Urinary bladder (tissue), 4 donors: ENCODE measurements around the gene MDK. TPM values are rescaled to one million over a fixed set of nuclear protein-coding genes. Genes with fewer than 3 reads are reported as not detected.

Experiments
- DNase-seq: peaks from one replicate; pipeline ENCODE4 v3.0.0-alpha.2; 2015; ENCODE audit errors: extremely low spot score
- H3K27ac ChIP-seq: one replicate; pipeline ENCODE4 v1.5.1; 2013; ENCODE audit warnings: low read depth, mild to moderate bottlenecking, moderate library complexity
- H3K36me3 ChIP-seq: one replicate; pipeline ENCODE4 v1.6.1; 2013; ENCODE audit warnings: mild to moderate bottlenecking, moderate library complexity; ENCODE audit not compliant: insufficient read depth
- H3K4me1 ChIP-seq: one replicate; pipeline ENCODE4 v1.6.1; 2013; ENCODE audit warnings: mild to moderate bottlenecking, moderate library complexity; ENCODE audit not compliant: insufficient read depth
- H3K4me3 ChIP-seq: one replicate; pipeline ENCODE4 v1.5.1; 2013; ENCODE audit warnings: low read depth, low read length
- WGBS: extraction: QIAGEN DNeasy Blood & Tissue Kit; methylation state at CpG from one replicate; pipeline ENCODE4 v1.1.7; 2013; 5-methylcytosine and 5-hydroxymethylcytosine counted together
- polyA plus RNA-seq: library from polyadenylated mRNA; stranded (reverse); fragments of 200-250 nt; gene quantifications from one replicate; pipeline ENCODE4 v1.2.3, GENCODE V29; 2013
- small RNA-seq: library from RNA; depleted of rRNA; stranded (forward); fragments of <200 nt; gene quantifications from one replicate; pipeline ENCODE3, GENCODE V24; 2014
- total RNA-seq: library from RNA; depleted of rRNA; stranded (reverse); fragments of >200 nt; gene quantifications from one replicate; pipeline ENCODE4 v1.2.3, GENCODE V29; 2014
- donor health status: healthy with polysubstance abuse.
- donor health status: healthy.

Gene MDK
- total and polyA plus RNA-seq, 2 donors: 58.3 to 68.8 TPM

DNA sequence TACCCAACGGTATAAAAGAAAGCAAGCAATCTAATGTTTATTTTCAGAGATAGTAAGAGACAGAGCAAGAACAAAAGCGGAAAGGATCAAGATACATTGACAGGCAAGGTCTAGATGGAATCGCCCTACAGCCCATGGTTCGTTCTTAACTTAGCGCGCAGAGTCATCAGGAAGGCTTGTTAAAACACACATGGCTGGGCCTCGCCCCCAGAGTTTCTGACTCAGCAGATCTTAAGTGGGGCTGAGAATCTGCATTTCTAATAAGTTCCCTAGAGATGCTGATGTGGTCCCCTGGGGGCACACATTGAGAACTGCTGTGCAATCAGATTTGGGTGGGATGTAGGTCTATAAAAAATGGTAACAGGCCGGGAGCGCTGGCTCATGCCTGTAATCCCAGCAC, 45.9 kb downstream of the MDK start:
- 86% methylated on average over 9 of the region's 9 CpGs for WGBS

DNA sequence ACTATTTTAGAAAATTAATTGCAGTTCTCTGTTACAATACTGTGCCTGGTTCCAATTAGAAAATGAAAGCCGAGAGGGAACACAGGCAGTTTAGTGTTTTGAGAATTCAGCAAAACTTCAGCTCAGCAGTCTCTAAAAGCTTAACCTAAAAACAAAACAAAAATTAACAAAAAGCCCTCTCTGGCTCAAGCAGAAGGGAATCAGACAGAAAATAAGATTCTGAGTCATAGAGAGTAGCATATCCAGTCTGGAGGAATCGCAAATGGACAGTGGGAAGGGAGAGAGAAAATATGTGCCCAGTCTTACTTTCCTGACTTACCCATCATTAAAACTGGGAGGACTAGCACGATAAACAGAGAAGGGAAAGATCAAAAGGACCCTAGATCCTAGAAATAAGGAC, 48.2 kb downstream of the MDK start:
- Histone ChIP-seq H3K4me3 (no peak overlapping the region), H3K4me1 (no peaks in the 10 kb centered on the region), H3K36me3 (peaks cover 4% of the 10 kb centered on the region), H3K27ac (no peak overlapping the region)
- no peak for DNase-seq
- 69% methylated on average over 3 of the region's 3 CpGs for WGBS

More for the DNA sequence above, 45.9 kb downstream of the MDK start:
- Histone ChIP-seq H3K4me1 (no peaks in the 10 kb centered on the region), H3K36me3 (peaks cover 4% of the 10 kb centered on the region), H3K4me3 (no peak overlapping the region), H3K27ac (no peak overlapping the region)
- no peak for DNase-seq

DNA sequence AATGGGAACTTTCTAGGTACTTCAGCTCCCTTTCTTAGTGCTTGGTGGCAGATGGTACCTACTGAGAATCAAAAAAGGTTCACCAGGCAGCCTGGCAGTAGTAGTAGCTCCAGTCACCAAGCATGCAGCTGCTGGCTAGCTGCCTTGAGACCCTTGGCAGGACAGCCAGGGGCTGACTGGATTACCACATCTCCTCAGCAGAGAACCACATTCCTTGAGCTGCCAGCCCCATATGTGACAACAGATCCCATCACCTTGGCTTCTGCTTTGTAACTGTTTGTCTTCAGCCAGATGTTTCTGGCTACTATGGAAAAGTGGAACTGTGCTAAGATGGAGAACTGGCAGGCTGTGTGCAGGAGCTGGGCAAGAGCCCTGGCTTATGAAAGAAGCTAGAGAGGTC, 49.7 kb downstream of the MDK start:
- H3K36me3 ChIP-seq: peaks cover 4% of the 10 kb centered on the region
- H3K4me3 ChIP-seq: no peak overlapping the region
- H3K4me1 ChIP-seq: no peaks in the 10 kb centered on the region
- H3K27ac ChIP-seq: no peak overlapping the region
- DNase-seq: no peak

Small RNA genes lying within 50 kb of the gene (small RNA-seq; reads per million reads assigned to genes)
- not detected for gene MIR4688

Other genes with a start within 250 kb of the MDK start
- gene CREB3L1, start 104.0 kb upstream of the MDK start, total RNA-seq: 44.3 TPM
- gene CREB3L1, start 104.0 kb upstream of the MDK start, polyA plus RNA-seq: 20.0 TPM
- gene DGKZ, start 34.2 kb upstream of the MDK start, total RNA-seq: 18.5 TPM
- 47.8 TPM for gene DGKZ, start 34.2 kb upstream of the MDK start, polyA plus RNA-seq
- gene CHRM4, start 10.1 kb downstream of the MDK start, total RNA-seq: 0.21 TPM
- gene CHRM4, start 10.1 kb downstream of the MDK start, polyA plus RNA-seq: 0.56 TPM
- gene AMBRA1, start 212.4 kb downstream of the MDK start, total RNA-seq: 22.9 TPM
- 21.9 TPM for gene AMBRA1, start 212.4 kb downstream of the MDK start, polyA plus RNA-seq
- gene HARBI1, start 235.6 kb downstream of the MDK start, total RNA-seq: 2.0 TPM
- 3.3 TPM for gene HARBI1, start 235.6 kb downstream of the MDK start, polyA plus RNA-seq
- gene ATG13, start 235.9 kb downstream of the MDK start, total RNA-seq: 46.5 TPM
- 48.0 TPM for gene ATG13, start 235.9 kb downstream of the MDK start, polyA plus RNA-seq